K562 (cell line): ENCODE results near the gene MYB.

Experiments used
- CBX1 ChIP-seq: sonication (generic); IDR thresholded peaks from 2 replicates; pipeline ENCODE4 v1.6.1; 2016; ENCODE audit warnings: antibody characterized with exemption, low read depth, mild to moderate bottlenecking
- CHD2 ChIP-seq: IDR thresholded peaks from 2 replicates; pipeline ENCODE4 v1.6.1; 2011; ENCODE audit warnings: low read depth, low read length
- NRF1 ChIP-seq, 2 experiments: fragments of 450-650 bp; IDR thresholded peaks in 1 of 2; conservative IDR thresholded peaks in 1 of 2; 2 replicates each; pipeline ENCODE4 v1.6.1; 2014; ENCODE audit warnings: mild to moderate bottlenecking in 2 of 2
- SMAD4 ChIP-seq: fragments of 250-450 bp; sonication (Bioruptor Pico); conservative IDR thresholded peaks from 2 replicates; pipeline ENCODE4 v1.8.0; 2021; ENCODE audit warnings: inconsistent platforms, mild to moderate bottlenecking, moderate library complexity
- ZSCAN29 ChIP-seq: fragments of 450-650 bp; IDR thresholded peaks from 2 replicates; pipeline ENCODE4 v1.6.1; 2017

DNA sequence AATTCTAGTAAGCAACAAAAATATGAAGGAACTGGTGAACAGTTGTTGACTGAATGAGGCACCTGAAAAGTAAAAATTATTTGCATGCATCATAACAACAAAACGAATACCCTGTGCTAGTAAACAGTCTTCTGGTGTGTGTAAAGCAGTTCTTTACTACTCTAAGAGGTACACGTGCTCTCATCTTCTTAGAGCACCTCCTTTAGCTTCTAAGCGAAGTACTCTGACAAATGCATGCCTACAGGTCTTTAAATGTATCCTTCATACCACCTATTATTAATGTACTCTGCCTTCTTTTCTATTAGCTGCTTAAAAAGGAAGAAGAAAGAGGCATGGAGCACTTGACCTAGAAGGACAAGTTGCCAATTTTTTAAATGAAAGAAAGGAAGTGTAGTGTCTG is 32.2 kb upstream of the MYB start:
- 0 out of 2 replicates have a peak, but pooled peaks have one; percentile 31 for TF ChIP-seq SMAD4 (CRISPR knock-in tag)
- TF ChIP-seq CHD2, result no peak
- TF ChIP-seq NRF1 (conservative IDR thresholded peaks at IDR 0.05 in 1 of 2, IDR thresholded peaks at IDR 0.05 in 1 of 2), result no peak
- TF ChIP-seq ZSCAN29, result no peak
- TF ChIP-seq CBX1, result no peak
